Activated CD8-positive, alpha-beta memory T cell treated with anti-CD3 and anti-CD28 coated beads, Interleukin-2, amount 50 U/mL, for 1 hour (primary cell): ENCODE measurements around the gene USP50.
"Not testable (repeated sequence)": the region's sequence is repeated elsewhere in the genome, so short reads cannot be mapped to it uniquely, and the experiment has no call there.

Experiments
- DNase-seq: peaks from one replicate; pipeline ENCODE4 v3.0.0-alpha.2; 2020; ENCODE audit errors: extremely low read depth

The USP50 gene

DNA sequence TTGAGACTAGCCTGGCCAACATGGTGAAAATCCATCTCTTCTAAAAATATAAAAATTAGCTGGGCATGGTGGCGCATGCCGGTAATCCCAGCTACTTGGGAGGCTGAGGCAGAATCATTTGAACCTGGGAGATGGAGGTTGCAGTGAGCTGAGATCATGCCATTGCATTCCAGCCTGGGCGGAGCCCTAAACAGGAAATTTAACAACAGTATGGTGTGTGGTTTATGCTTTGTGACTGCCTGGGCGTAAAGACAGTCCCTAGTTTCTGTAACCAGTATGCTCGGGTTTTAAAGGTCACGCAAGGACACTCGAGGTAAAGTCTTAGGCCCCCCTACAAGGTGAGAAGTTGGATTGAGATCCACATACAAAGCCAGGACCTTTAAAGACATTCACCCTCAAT is 43.3 kb downstream of the USP50 start:
- no peak for DNase-seq

DNA sequence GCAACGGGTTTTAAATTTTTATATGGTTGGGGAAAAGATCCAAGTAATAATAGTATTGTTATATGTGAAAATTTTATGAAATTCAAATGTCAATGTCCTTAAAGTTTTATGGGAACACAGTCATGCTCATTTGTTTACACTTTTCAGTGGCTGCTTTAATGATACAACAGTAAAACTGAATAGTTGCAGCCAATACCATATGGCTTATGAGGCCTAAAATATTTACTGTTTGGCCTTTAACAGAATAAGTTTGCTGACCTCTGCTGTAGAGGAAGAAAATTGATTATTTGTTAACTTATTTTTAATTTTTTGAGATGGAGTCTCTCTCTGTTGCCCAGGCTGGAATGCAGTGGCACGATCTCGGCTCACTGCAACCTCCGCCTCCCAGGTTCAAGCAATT is 44.7 kb downstream of the USP50 start:
- no peak for DNase-seq

DNA sequence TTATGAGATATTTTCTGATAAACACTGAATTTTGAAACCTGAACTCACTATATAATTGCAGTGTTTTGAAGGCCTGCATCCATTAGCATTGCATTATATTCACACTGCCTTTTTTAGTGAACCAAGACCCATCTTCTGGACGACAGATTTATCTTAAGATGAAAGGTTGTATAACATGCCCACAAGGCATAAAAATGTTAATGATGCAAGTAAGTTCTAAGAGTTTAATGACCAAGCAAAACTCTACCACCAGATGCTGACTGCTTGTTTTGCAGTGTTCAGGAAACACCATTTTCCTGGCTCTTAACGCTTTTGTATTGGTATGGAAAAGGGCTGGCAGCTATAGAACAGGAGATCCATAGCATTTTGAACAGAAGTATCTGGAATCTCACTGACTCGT is 46.1 kb downstream of the USP50 start:
- no peak for DNase-seq

DNA sequence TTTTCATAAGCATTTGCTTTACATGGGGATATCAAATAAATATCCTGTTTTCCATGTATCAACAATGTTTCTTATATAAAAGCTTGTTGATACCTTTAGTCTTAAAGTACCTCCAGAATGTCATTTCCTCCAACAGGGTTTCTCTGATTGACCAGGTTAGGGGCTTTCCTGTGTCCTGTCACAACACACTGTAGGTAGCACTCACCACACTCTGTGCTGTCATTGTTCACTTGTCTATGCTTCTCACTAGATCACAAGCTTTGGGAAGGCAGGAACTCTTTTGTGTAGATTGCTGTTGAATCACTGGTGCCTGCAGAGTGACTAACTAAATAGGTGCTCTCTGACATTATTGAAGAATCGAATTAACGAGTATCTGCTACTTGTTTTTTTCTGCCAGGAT is 49.8 kb downstream of the USP50 start:
- no peak for DNase-seq

DNA sequence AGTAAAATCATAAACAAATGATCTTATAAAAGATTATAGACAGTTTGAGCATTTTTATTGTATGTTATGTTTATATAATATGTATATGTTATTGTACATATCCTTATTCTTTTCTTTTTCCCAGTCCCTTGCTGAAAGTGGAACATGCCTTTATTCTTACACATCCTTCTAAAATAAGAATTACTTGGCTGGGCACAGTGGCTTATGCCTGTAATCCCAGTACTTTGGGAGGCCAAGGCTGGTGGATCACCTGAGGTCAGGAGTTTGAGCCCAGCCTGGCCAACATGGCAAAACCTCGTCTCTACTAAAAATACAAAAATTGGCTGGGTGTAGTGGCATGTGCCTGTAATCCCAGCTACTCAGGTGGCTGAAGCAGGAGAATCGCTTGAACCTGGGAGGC is 51.9 kb downstream of the USP50 start:
- DNase-seq: not testable (repeated sequence)

DNA sequence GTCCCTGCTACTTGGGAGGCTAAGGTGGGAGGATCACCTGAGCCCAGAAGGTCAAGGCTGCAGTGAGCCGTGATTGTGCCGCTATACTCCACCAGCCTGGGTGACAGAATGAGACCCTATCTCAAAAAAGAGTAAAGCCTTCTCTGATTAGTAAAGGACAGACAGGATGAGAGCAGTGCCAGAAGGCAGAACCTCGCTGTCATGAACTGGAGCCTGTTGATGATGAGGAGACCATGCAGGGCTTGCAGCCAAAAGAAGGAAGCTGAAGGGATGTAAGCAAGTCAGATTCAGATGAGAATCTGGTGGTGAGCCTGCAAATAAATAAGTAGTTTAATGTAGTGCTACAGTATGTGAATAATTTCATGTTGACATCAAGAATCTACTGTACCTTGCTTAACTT is 52.8 kb downstream of the USP50 start:
- no peak for DNase-seq

DNA sequence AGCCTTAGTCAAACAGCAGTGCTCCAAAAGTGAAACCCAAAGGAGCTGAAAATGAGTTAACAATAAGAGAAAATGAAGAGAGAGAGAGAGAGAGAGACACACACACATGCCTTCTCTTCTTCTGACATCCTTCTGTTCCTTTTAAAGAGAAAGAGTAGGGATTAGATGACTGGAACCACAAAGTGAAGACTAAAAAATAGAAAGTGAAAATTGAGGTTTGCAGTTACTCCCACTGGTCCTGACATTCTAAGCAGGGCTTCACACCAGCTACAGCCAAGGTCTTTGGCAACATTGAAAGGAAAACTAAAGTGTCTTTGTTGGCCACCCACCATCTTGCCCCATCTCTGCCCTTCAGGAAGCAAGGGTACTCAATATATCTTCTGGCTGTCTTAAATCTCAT is 59.2 kb downstream of the USP50 start:
- DNase-seq: no peak

DNA sequence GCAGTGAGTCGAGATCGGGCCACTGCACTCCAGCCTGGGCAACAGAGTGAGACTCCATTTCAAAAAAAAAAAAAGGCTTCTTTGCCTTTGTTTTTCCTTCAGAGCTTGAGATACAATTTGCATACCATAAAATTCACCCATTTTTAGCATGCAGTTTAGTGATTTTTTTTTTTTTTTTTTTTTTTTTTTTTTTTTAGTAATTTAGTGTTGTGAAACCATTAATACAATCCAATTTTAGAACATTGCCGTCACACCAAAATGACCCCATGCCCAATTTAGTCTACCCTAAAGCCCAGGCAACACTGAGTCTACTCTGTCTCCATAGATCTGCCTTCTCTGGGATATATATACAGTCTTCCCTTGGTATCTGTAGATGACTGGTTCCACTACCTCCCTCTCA is 61.1 kb downstream of the USP50 start:
- no peak for DNase-seq

DNA sequence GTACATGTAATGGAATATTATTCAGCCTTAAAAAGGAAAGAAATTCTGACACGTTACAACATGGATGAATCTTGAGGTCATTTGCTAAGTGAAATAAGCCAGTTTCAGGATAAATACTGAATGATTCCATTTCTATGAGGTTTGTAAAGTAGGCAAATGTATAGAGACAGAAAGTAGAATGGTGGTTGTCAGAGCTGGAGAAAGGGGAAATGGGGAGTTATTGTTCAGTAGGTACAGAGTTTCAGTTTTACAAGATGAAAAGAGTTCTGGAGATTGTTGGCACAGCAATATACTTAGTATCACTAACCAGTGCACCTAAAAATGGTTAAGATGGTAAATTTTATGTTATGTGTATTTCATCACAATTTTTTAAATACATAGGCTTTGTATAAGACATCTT is 61.7 kb downstream of the USP50 start:
- DNase-seq: no peak

DNA sequence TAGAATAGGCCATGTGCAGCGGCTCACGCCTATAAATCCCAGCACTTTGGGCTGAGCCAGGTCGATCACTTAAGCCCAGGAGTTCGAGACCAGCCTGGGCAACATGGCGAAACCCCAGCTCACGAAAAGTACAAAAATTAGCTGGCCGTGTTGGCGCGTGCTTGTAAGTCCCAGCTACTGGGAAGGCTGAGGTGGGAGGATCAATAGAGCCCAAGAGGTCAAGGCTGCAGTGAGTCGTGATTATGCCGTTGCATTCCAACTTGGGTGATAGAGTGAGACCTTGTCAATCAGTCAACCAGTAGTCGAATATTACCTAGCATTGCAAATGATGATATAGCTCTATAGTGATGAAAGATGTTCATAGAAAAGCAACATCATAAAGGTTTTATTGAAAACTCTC is 70.3 kb downstream of the USP50 start:
- DNase-seq: no peak

DNA sequence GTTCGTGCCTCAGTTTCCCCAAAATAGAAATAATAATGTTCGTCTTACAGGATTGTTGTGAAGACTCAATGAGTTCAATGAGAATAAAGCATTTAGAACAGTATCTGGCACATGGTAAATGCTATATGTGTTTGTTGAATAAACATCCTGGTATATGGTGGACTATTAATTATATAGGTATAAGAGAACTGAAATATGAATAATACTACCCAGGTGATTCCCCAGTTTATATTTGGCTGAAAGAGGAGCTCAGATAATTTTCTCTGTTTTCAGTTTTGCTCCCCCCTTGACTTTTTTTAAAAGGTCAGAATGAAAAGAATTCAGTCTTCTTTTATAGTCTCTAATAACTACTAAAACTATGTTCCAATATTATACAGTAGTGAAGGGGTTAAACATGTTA is 75.4 kb downstream of the USP50 start:
- no peak for DNase-seq

DNA sequence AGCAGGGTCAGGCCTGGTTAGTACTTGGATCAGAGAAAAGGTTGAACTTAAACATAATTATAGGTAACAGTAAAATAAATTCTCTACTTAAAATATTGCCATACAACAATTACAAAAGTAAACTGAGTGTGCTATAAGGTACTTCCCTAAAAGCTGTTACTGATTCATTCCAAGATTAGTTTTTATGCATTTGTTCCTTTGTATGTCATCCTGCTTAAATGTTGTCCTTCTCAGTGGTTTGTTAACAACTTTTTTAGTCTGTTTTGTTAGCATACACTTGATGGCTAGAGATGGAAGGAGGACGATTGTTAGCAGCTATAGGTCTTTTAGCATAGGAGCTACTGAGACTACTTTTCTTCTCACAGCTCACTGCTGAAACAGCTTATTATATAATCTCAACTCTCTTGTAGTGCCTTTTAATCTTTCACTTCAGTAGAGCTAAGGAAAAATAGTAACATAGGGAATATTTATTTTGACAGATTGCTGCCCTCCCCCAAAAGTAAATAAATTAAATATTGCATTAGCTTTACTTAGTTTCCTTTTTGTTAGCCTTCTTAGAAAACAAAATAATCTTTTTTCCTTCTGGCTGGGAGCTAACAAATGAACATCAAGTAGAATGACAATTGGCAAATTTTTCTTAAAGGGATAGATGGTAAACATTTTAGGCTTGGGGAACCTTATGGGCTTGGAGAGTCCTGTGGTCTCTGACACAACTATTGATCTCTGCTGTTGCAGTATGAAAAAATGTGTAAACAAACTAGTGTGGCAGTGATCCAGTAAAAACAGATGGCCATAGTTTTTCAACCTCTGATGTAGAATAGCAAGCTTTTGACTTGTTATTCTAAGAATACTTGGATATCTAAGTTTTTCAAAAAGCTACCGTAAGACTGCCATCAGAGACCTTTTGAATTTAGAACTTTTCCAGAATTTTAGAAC is 82.8 kb downstream of the USP50 start:
- no peak for DNase-seq

DNA sequence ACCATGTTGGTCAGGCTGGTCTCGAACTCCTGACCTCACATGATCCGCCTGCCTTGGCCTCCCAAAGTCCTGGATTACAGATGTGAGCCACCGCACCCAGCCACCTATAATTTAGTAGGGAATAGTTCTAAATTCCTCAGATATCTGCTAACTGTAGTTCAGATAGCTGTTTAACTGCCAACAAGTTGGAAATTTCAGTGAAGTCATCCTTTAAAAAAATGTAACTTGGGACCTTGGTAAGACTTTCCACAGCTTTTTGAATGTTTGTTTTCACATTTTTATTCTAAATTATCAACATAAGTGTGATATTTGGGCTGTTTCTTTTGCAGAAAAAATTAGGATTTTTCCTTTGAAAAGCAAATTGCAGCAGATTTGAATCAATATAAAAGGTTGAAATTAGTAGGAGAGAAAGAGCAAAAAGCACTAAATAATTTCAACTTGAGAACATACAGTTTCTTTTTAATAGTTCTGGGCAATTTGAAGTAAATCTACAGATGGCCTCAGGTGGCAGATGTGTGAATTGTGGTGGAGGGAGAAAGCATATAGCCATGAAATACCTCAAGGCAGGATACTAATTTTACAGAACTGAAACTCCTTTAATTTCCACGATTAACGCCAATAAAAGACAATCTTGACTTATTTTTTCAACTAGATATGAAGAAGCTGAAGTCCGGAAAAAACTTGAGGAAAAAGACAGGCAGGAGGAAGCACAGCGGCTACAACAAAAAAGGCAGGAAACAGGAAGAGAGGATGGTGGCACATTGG is 87.9 kb downstream of the USP50 start:
- no peak for DNase-seq

DNA sequence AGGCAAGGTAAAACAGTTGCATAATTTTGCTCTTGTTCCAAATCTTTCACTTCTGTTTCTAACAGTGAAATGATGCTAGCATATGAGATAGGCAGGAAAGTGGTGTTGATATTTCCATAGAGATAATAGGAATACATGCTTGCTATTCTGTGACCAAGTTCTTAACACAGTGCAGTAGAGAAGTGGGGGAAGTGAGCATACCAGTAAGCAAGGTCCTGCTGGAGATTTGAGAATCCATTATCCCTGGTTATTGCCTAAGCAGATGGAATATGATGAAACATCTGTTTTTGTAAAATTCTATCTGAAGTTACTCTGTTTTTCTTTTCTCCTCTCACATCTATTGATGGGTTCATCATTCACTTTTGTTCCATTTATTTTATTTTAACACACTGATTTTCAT is 93.5 kb downstream of the USP50 start:
- DNase-seq: no peak
